ENCODE data around the gene KAZN. TPM values are rescaled to one million over a fixed set of nuclear protein-coding genes. Genes with fewer than 3 reads are reported as not detected.

Gene KAZN
- polyA plus RNA-seq, 1 donor from 2014 or later, result 20.6 TPM

- Histone ChIP-seq H2AFZ (ENCODE audit: low read depth, low read length) (no peak overlapping the region), H3K9me2 (ENCODE audit: insufficient read depth, low read length) (no peaks in the 10 kb centered on the region), H3K79me2 (replicated peaks; ENCODE audit: insufficient read depth, low read length) (no peaks in the 10 kb centered on the region), H3K27me3 (ENCODE audit: insufficient read depth, low read depth, low read length) (no peaks in the 10 kb centered on the region), H3F3A (ENCODE audit: insufficient read depth, low read length, poor library complexity, severe bottlenecking) (no peaks in the 10 kb centered on the region), H4K20me1 (ENCODE audit: insufficient read depth) (no peaks in the 10 kb centered on the region), H3K9ac (ENCODE audit: low read length) (no peak overlapping the region), H3K27ac (ENCODE audit: low read length) (no peak overlapping the region), H3K4me3 (ENCODE audit: low read length) (no peak overlapping the region), H3K36me3 (ENCODE audit: insufficient read depth, low read length) (no peaks in the 10 kb centered on the region), H3K4me2 (ENCODE audit: low read length) (no peak overlapping the region), H3K9me3 (ENCODE audit: low read length) (no peaks in the 10 kb centered on the region)
- TF ChIP-seq CTCF (IDR thresholded peaks at IDR 0.05; ENCODE audit: poor library complexity, severe bottlenecking) (no peak), POLR2AphosphoS5 (IDR thresholded peaks at IDR 0.05) (no peak), RAD21 (conservative IDR thresholded peaks at IDR 0.05) (no peak), EP300 (conservative IDR thresholded peaks at IDR 0.05; ENCODE audit: poor library complexity, severe bottlenecking) (no peak), EZH2 (IDR thresholded peaks at IDR 0.05; ENCODE audit: borderline replicate concordance, insufficient read depth, low read length, poor library complexity, severe bottlenecking) (no peak), SMC3 (conservative IDR thresholded peaks at IDR 0.05; ENCODE audit: poor library complexity) (no peak), REST (IDR thresholded peaks at IDR 0.05; ENCODE audit: borderline replicate concordance) (no peak), MXI1 (conservative IDR thresholded peaks at IDR 0.05; ENCODE audit: poor library complexity, severe bottlenecking) (no peak), TAF1 (IDR thresholded peaks at IDR 0.05; ENCODE audit: low read depth) (no peak)
Observed at GRCh38 chr1:15034656-15035055, 436.2 kb downstream of the KAZN start.

- Histone ChIP-seq H3K36me3 (ENCODE audit: insufficient read depth, low read length) (no peaks in the 10 kb centered on the region), H3K79me2 (replicated peaks; ENCODE audit: insufficient read depth, low read length) (no peaks in the 10 kb centered on the region), H3K27ac (ENCODE audit: low read length) (no peak overlapping the region), H3K9me3 (ENCODE audit: low read length) (no peaks in the 10 kb centered on the region), H3F3A (ENCODE audit: insufficient read depth, low read length, poor library complexity, severe bottlenecking) (no peaks in the 10 kb centered on the region), H3K4me3 (ENCODE audit: low read length) (no peak overlapping the region), H3K27me3 (ENCODE audit: insufficient read depth, low read depth, low read length) (no peaks in the 10 kb centered on the region), H2AFZ (ENCODE audit: low read depth, low read length) (no peak overlapping the region), H3K9ac (ENCODE audit: low read length) (no peak overlapping the region), H3K9me2 (ENCODE audit: insufficient read depth, low read length) (no peaks in the 10 kb centered on the region), H3K4me2 (ENCODE audit: low read length) (no peak overlapping the region), H4K20me1 (ENCODE audit: insufficient read depth) (no peaks in the 10 kb centered on the region)
- TF ChIP-seq TAF1 (IDR thresholded peaks at IDR 0.05; ENCODE audit: low read depth) (no peak), EZH2 (IDR thresholded peaks at IDR 0.05; ENCODE audit: borderline replicate concordance, insufficient read depth, low read length, poor library complexity, severe bottlenecking) (no peak), EP300 (conservative IDR thresholded peaks at IDR 0.05; ENCODE audit: poor library complexity, severe bottlenecking) (no peak), RAD21 (conservative IDR thresholded peaks at IDR 0.05) (no peak), POLR2AphosphoS5 (IDR thresholded peaks at IDR 0.05) (no peak), MXI1 (conservative IDR thresholded peaks at IDR 0.05; ENCODE audit: poor library complexity, severe bottlenecking) (no peak), SMC3 (conservative IDR thresholded peaks at IDR 0.05; ENCODE audit: poor library complexity) (no peak), REST (IDR thresholded peaks at IDR 0.05; ENCODE audit: borderline replicate concordance) (no peak), CTCF (IDR thresholded peaks at IDR 0.05; ENCODE audit: poor library complexity, severe bottlenecking) (no peak)
Observed at GRCh38 chr1:15035236-15035635, 436.8 kb downstream of the KAZN start.
